Esophagus muscularis mucosa (tissue), 3 donors: Measurements from ENCODE around the gene XCR1.

Experiments
- CTCF ChIP-seq, 3 experiments: fragments of 200-600 bp in 2 of 3; fragments of 450-650 bp in 1 of 3; sonication (generic) in 2 of 3; IDR thresholded peaks; one replicate each; pipeline ENCODE4 v1.5.1; 2017 to 2019; ENCODE audit warnings: antibody characterized with exemption in 3 of 3, mild to moderate bottlenecking in 2 of 3, moderate library complexity in 1 of 3
- EP300 ChIP-seq: sonication (generic); formaldehyde crosslinking; IDR thresholded peaks from one replicate; pipeline ENCODE4 v1.6.1; 2017; ENCODE audit warnings: antibody characterized with exemption

GRCh38 chr3:46065750-46066256 is 38.5 kb upstream of the XCR1 start:
- TF ChIP-seq CTCF (IDR thresholded peaks at IDR 0.05) (no peak), EP300 (no peak)
